ENCODE results near the gene KRT8. TPM values are rescaled to one million over a fixed set of nuclear protein-coding genes. Genes with fewer than 3 reads are reported as not detected.

Gene KRT8
- polyA plus RNA-seq, 1 donor from 2014 or later: 0.46 TPM

- peaks cover 17% of the 10 kb centered on the region for H3K27me3 ChIP-seq (ENCODE audit: insufficient read depth, low read depth, low read length)
- H3K4me2 ChIP-seq (ENCODE audit: low read length): no peak overlapping the region
- no peak overlapping the region for H3K27ac ChIP-seq (ENCODE audit: low read length)
- H3K9ac ChIP-seq (ENCODE audit: low read length): no peak overlapping the region
- H2AFZ ChIP-seq (ENCODE audit: low read depth, low read length): no peak overlapping the region
- no peaks in the 10 kb centered on the region for H3K36me3 ChIP-seq (ENCODE audit: insufficient read depth, low read length)
- no peaks in the 10 kb centered on the region for H3K79me2 ChIP-seq (replicated peaks; ENCODE audit: insufficient read depth, low read length)
- H4K20me1 ChIP-seq (ENCODE audit: insufficient read depth): no peaks in the 10 kb centered on the region
- H3K4me3 ChIP-seq (ENCODE audit: low read length): no peak overlapping the region
- no peak for TF ChIP-seq REST (IDR thresholded peaks at IDR 0.05; ENCODE audit: borderline replicate concordance)
- no peak for TF ChIP-seq RAD21 (conservative IDR thresholded peaks at IDR 0.05)
- no peak for TF ChIP-seq SMC3 (conservative IDR thresholded peaks at IDR 0.05; ENCODE audit: poor library complexity)
- no peak for TF ChIP-seq EZH2 (IDR thresholded peaks at IDR 0.05; ENCODE audit: borderline replicate concordance, insufficient read depth, low read length, poor library complexity, severe bottlenecking)
- TF ChIP-seq CTCF (IDR thresholded peaks at IDR 0.05; ENCODE audit: poor library complexity, severe bottlenecking): no peak
- TF ChIP-seq EP300 (conservative IDR thresholded peaks at IDR 0.05; ENCODE audit: poor library complexity, severe bottlenecking): no peak
- no peak for TF ChIP-seq POLR2AphosphoS5 (IDR thresholded peaks at IDR 0.05)
- no peak for TF ChIP-seq MXI1 (conservative IDR thresholded peaks at IDR 0.05; ENCODE audit: poor library complexity, severe bottlenecking)
- no peak for TF ChIP-seq TAF1 (IDR thresholded peaks at IDR 0.05; ENCODE audit: low read depth)
- H3K9me3 ChIP-seq (ENCODE audit: low read length): no peaks in the 10 kb centered on the region
- no peaks in the 10 kb centered on the region for H3F3A ChIP-seq (ENCODE audit: insufficient read depth, low read length, poor library complexity, severe bottlenecking)
- H3K9me2 ChIP-seq (ENCODE audit: insufficient read depth, low read length): no peaks in the 10 kb centered on the region
Measured at GRCh38 chr12:52873513-52873831, 31.4 kb downstream of the KRT8 start.

- H3K4me3 ChIP-seq (ENCODE audit: low read length): no peak overlapping the region
- no peaks in the 10 kb centered on the region for H3K36me3 ChIP-seq (ENCODE audit: insufficient read depth, low read length)
- peaks cover 17% of the 10 kb centered on the region for H3K27me3 ChIP-seq (ENCODE audit: insufficient read depth, low read depth, low read length)
- H3K9me2 ChIP-seq (ENCODE audit: insufficient read depth, low read length): no peaks in the 10 kb centered on the region
- no peak overlapping the region for H3K27ac ChIP-seq (ENCODE audit: low read length)
- H3K9me3 ChIP-seq (ENCODE audit: low read length): no peaks in the 10 kb centered on the region
- no peak overlapping the region for H3K9ac ChIP-seq (ENCODE audit: low read length)
- H3K79me2 ChIP-seq (replicated peaks; ENCODE audit: insufficient read depth, low read length): no peaks in the 10 kb centered on the region
- no peak overlapping the region for H3K4me2 ChIP-seq (ENCODE audit: low read length)
- no peak overlapping the region for H2AFZ ChIP-seq (ENCODE audit: low read depth, low read length)
- TF ChIP-seq EZH2 (IDR thresholded peaks at IDR 0.05; ENCODE audit: borderline replicate concordance, insufficient read depth, low read length, poor library complexity, severe bottlenecking) (no peak), SMC3 (conservative IDR thresholded peaks at IDR 0.05; ENCODE audit: poor library complexity) (no peak), POLR2AphosphoS5 (IDR thresholded peaks at IDR 0.05) (no peak), REST (IDR thresholded peaks at IDR 0.05; ENCODE audit: borderline replicate concordance) (no peak), CTCF (IDR thresholded peaks at IDR 0.05; ENCODE audit: poor library complexity, severe bottlenecking) (no peak), RAD21 (conservative IDR thresholded peaks at IDR 0.05) (no peak), TAF1 (IDR thresholded peaks at IDR 0.05; ENCODE audit: low read depth) (no peak), MXI1 (conservative IDR thresholded peaks at IDR 0.05; ENCODE audit: poor library complexity, severe bottlenecking) (no peak), EP300 (conservative IDR thresholded peaks at IDR 0.05; ENCODE audit: poor library complexity, severe bottlenecking) (no peak)
- no peaks in the 10 kb centered on the region for H3F3A ChIP-seq (ENCODE audit: insufficient read depth, low read length, poor library complexity, severe bottlenecking)
- no peaks in the 10 kb centered on the region for H4K20me1 ChIP-seq (ENCODE audit: insufficient read depth)
Measured at GRCh38 chr12:52872644-52873389, 32.1 kb downstream of the KRT8 start.
